Putamen (tissue), 1 donor: ENCODE measurements around the gene GTF2H1.

ENCODE experiments used
- DNase-seq: peaks from one replicate; pipeline ENCODE4 v3.0.0-alpha.2; 2016; ENCODE audit warnings: low spot score

GTF2H1 gene

DNA sequence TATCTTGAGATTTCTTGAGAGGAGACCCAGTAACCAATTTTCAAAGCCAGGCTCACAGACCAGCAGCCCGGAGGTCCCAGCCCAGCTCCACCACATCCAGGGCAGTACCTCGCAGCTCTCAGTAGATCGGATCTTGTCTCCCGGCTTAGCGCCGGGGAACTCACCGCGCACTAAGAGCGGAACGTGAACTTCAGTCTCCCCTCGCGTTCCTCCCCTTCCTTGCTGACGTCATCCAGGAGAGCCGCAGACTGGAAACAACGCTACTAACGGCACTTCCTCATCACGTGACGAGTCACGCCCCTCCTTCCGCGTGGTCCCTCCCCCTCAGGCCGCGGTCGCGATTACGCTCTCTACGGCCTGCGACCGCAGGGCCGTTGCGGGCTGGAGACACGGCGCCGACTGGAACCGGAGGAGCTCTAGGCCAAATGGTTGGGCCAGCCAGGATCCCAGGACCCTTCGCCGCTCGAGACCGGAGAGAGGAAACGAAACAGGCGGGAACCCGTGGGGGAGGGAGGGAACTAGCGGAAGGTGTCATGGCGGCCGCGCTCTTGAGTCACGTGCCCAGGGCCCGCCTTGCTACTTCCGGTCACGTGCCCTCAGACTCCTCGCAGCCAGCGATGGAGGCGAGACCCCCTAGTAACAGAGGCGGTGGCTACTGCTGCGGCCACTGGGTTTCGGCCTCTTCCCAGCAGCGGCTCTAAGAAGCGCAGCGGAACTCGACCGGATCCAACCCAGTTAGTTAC, at the start of gene GTF2H1, which contains the start of gene HPS5:
GTF2H1 (plus strand) TSS at position 599 of the 743 bp plus-strand sequence. CDS start 10,508 bp downstream, outside the sequence.
HPS5 (minus strand) TSS at position 172 of the 743 bp plus-strand sequence. CDS start 4,282 bp downstream, outside the sequence.
- DNase-seq: peak; percentile 98

- peak; percentile 22 for DNase-seq
Observed at GRCh38 chr11:18277565-18278271, 44.6 kb upstream of the GTF2H1 start.

- no peak for DNase-seq
Observed at GRCh38 chr11:18280438-18281045, 41.8 kb upstream of the GTF2H1 start.

DNA sequence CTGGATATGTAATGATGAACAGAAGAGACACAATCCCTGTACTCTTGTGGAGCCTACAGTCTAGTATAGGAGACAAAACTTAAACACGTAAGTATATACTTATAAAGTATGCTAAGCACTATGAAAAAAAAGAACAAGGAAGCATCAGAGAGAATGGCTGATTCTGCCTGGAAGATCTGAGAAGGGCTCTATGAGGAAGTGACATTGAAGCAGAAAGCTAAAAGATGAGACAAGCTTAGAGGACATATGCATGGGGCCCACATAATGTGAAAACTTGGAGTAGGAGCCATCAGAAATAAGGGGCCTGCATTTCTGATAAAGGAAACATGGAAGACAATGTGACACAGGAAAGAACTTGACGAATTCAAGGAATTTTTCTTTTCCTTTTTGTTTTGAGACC, 39.7 kb upstream of the GTF2H1 start:
- no peak for DNase-seq

GRCh38 chr11:18285841-18286240, 36.5 kb upstream of the GTF2H1 start:
- no peak for DNase-seq

DNA sequence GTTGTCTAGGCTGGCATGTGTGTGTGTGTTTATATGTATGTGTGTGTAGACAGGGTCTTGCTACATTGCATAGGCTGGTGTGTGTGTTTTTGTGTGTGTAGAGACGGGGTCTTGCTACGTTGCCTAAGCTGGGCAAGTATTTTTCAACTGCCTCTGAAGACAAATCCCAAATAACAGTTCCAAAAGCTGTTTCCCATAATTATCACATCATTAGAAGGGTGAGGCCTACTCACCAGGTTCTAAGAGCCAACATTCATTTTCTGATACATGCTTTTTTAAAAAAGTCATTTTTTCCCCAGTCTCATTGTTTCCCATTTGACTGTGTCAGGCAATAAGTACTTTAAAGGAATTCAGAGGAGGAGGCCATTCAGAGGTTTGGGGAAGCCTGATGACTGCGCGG, 33.5 kb upstream of the GTF2H1 start:
- no peak for DNase-seq

DNA sequence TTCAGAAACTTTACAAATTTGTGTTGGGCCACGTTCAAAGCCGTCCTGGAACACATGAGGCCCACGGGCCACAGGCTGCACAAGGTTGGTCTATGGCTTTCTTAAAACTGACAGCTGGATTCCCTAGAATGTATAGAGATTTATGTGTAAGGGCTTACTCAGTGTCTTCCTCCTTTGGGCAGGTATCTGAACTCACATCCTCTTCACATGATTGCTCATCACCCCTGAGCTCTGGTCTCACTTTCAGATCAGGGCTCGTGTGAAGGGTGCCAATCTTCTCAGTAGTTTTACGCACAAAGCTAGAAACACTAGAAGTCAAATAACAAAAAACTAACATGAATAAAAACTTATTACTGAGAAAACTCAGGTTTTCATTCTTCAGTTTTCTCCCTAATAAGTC, 27.5 kb upstream of the GTF2H1 start:
- DNase-seq: no peak

DNA sequence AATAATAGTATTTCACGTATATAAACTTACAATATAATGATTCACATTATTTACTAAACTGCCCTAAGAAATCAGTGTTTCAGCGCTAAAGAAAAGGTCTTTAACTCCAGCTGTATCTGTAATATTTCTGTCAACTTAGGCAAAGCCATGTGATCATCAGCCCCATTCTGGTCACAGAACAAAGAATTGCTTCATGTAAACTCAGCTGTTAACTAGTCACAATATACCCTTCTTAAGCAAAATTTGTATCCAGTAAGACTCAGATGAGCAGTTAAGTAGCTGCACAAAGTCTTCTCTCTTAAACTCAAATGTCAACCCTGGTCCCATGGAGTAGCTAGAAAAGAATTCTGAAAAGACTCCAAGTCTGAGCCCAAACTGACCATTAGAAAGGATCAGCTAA, 27.1 kb upstream of the GTF2H1 start:
- DNase-seq: peak; percentile 9

GRCh38 chr11:18299721-18300120, 22.6 kb upstream of the GTF2H1 start:
- no peak for DNase-seq

GRCh38 chr11:18304745-18305144, 17.6 kb upstream of the GTF2H1 start:
- no peak for DNase-seq

DNA sequence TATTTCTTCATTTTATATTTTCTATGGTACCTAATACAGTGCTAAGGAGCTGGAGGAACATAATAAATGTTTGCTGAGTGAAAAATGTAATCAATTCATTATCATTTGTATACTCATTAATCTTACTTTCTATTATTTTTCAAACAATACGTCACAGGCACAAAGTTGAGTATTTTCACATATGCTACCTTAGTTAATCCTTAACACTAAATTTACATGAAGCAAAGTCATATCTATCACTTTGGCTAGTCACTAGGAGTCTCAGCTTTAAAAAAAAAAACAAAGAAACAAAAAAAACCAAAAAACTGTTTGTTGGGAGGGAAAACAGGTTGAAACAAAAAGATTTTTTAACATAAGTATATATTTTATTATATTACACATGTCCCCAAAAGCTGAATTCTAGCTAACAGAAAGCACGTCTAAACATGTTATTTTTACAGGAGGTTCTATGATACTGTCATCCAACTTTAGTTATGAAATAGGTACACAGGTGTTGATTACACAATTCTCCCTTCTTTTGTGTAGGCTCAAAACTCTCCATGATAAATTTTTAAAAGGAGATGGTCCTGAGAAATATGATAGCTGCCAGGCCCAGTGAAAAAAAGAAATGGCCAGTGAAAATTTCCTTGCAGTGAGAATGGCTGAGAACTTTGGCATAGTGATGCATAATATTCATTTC, 14.8 kb upstream of the GTF2H1 start:
- no peak for DNase-seq

- DNase-seq: no peak
Observed at GRCh38 chr11:18308242-18308641, 14.1 kb upstream of the GTF2H1 start.

GRCh38 chr11:18309691-18310090, 12.7 kb upstream of the GTF2H1 start:
- DNase-seq: no peak

GRCh38 chr11:18310800-18311340, 11.5 kb upstream of the GTF2H1 start:
- DNase-seq: no peak

DNA sequence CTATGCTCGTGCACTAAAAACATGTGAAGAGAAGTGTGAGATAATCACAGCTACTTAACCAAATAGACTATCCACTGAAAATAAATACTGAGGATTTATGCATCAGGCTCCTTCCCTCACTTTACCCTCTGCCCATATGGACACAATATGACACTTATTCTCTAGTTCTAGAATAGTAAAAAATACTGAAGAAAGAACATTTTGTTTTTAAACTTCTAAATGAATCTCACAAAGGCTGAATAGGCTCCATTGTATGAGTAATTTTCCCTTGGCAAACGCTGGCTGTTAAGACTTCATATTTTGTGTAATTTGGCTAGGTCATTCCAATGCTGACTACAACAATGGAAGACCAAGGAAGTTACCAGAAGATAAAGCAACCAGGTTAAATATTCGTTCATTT, 10.4 kb upstream of the GTF2H1 start:
- no peak for DNase-seq

- DNase-seq: no peak
Observed at GRCh38 chr11:18312663-18313420, 9.5 kb upstream of the GTF2H1 start.

DNA sequence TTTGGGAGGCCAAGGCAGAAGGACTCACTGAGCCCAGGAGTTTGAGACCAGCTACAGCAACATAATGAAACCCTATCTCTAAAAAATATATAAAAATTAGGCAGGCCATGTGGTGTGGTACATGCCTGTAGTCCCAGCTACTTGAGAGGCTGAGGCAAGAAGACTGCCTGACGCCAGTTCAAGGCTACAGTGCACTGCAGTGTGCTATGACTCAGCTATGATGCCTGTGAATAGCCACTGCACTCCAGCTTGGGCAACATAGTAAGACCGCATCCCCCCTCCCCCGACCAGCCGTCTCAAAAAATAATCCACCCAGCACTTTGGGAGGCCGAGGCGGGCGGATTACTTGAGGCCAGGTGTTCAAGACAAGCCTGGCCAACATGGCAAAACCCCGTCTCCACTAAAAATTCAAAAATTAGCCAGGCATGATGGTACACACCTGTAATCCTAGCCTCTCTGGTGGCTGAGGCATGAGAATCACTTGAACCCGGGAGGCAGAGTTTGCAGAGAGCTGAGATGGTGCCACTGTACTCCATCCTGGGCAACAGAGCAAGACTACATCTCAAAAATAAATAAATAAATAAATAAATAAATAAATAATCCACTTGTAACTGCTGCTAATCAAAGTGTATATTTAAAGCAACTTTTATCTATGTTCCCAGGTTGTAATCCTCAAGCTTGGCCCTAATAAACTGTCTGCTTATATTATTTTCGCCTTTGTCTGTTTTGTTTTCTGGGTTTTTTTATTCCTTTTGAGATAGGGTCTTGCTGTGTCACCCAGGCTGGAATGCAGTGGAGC, 8.2 kb upstream of the GTF2H1 start:
- DNase-seq: no peak

DNA sequence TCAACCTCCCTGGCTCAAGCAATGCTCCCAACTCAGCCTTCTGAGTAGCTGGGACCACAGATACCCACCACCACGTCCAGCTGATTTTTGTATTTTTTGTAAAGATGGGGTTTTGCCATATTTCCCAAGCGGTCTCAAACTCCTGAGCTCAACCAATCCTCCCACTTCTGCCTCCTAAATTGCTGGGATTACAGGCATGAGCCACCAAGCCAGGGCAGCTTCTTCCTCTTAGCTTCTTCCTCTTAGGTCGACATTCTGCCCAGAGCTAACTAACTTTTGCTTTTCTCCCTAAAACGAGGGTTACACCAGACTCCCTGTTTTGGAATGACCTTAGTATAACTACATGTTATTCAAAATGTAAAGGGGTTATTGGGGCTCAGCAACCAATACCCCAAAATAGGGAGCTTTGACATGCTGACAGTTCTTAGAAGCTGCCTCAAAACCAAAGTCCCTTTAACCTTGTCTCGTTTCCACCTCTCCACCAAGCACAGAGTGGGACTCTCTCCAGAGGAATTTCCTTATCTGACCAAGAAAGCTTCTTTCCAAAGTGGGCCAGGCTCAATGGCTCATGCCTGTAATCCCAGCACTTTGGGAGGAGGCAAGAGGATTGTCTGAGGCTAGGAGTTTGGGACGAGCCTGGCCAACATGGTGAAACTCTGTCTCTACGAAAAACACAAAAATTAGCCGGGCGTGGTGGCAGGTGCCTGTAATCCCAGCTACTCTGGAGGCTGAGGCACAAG, 7.4 kb upstream of the GTF2H1 start:
- no peak for DNase-seq

DNA sequence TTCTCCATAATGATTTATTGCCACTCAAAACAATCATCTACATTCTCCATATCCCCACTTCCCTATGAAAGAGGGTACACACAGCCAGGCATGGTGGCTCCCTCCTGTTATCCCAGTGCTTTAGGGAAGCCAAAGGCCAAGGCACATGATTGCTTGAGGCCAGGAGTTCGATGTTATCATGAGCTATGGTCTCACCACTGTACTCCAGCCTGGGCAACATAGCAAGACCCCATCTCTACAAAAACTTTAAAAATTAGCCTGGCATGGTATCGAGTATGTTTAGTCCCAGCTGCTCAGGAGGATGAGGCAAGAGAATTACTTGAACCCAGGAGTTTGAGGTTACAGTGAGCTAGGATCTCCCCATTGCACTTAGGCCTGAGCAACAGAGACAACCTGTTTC, 6.5 kb upstream of the GTF2H1 start:
- DNase-seq: no peak

- DNase-seq: no peak
Observed at GRCh38 chr11:18317551-18317950, 4.8 kb upstream of the GTF2H1 start.
